ENCODE results near the gene CUL4A. TPM values are rescaled to one million over a fixed set of nuclear protein-coding genes. Genes with fewer than 3 reads are reported as not detected.
"Not testable (repeated sequence)": the region's sequence is repeated elsewhere in the genome, so short reads cannot be mapped to it uniquely, and the experiment has no call there.

Gene CUL4A
- total RNA-seq, 1 donor from 2014 or later: 95.1 TPM

DNA sequence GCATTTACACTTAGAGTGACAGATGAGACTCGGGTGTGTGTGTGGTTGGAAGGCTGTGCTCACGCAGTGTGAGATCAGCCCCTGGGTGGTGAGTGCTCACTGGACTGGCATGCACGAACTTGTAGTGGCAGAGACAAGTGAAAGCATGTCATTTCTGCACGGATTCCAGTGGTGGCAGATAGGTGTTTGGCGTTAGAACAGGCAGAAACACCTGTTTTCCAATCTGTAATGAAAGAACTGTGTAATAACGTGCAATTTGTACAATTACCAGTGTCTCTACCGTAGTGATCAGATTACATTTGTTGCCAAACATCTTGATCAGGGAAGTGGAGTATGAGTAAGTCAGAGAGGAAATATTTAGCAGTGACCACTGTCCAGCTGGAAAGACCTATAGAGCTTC, 95.8 kb downstream of the CUL4A start:
- peaks cover 86% of the 10 kb centered on the region for H3K79me2 ChIP-seq (ENCODE audit: low read depth)

DNA sequence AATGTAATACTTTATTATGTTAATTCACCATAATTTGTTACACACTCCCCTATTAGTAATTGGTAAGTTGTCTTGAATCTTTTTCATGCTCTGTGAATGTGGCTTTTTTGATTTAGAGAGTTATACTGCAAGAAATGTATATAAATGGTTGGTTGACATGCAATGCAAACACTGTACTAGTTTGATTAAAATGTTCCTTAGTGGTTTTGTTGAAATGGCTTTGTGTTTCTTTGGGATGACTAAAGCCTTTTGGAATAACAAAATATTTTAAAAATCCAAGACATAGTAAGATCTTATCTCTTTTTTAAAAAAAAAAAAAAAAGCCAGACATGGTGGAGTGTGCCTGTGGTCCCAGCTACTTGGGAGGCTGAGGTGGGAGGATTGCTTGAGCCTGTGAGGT, 98.1 kb downstream of the CUL4A start:
- Histone ChIP-seq H3K79me2 (ENCODE audit: low read depth) (peaks cover 64% of the 10 kb centered on the region), H3K4me1 (no peaks in the 10 kb centered on the region), H3K36me3 (peaks cover 4% of the 10 kb centered on the region), H3K9ac (no peak overlapping the region), H3K4me3 (no peak overlapping the region), H2AFZ (replicated peaks) (no peak overlapping the region), H3F3A (ENCODE audit: low read depth) (no peaks in the 10 kb centered on the region), H3K4me2 (no peak overlapping the region), H3K27ac (no peak overlapping the region), H4K20me1 (ENCODE audit: low read depth) (no peaks in the 10 kb centered on the region), H3K27me3 (no peaks in the 10 kb centered on the region), H3K9me3 (ENCODE audit: low read depth) (no peaks in the 10 kb centered on the region)
- no peak for DNase-seq (ENCODE audit: low spot score)
- peaks cover 9% of the 10 kb centered on the region for H3K36me3 Mint-ChIP-seq
- H3K27me3 Mint-ChIP-seq (ENCODE audit: insufficient read depth, low read depth): no peaks in the 10 kb centered on the region
- no peaks in the 10 kb centered on the region for H3K4me1 Mint-ChIP-seq
- no peak overlapping the region for H3K27ac Mint-ChIP-seq
- H3K4me3 Mint-ChIP-seq: no peak overlapping the region
- TF ChIP-seq EZH2 (IDR thresholded peaks at IDR 0.05): no peak
- TF ChIP-seq, protein P1, sequence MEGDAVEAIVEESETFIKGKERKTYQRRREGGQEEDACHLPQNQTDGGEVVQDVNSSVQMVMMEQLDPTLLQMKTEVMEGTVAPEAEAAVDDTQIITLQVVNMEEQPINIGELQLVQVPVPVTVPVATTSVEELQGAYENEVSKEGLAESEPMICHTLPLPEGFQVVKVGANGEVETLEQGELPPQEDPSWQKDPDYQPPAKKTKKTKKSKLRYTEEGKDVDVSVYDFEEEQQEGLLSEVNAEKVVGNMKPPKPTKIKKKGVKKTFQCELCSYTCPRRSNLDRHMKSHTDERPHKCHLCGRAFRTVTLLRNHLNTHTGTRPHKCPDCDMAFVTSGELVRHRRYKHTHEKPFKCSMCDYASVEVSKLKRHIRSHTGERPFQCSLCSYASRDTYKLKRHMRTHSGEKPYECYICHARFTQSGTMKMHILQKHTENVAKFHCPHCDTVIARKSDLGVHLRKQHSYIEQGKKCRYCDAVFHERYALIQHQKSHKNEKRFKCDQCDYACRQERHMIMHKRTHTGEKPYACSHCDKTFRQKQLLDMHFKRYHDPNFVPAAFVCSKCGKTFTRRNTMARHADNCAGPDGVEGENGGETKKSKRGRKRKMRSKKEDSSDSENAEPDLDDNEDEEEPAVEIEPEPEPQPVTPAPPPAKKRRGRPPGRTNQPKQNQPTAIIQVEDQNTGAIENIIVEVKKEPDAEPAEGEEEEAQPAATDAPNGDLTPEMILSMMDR (IDR thresholded peaks at IDR 0.05): no peak
- TF ChIP-seq EZH2phosphoT487 (IDR thresholded peaks at IDR 0.05): no peak
- no peaks in the 10 kb centered on the region for H3K9me3 Mint-ChIP-seq

More for the DNA sequence above, 95.8 kb downstream of the CUL4A start:
- peaks cover 4% of the 10 kb centered on the region for H3K36me3 ChIP-seq
- Mint-ChIP-seq H3K9me3 (no peaks in the 10 kb centered on the region), H3K27ac (no peak overlapping the region), H3K4me3 (no peak overlapping the region), H3K27me3 (ENCODE audit: insufficient read depth, low read depth) (no peaks in the 10 kb centered on the region), H3K36me3 (peaks cover 4% of the 10 kb centered on the region), H3K4me1 (no peaks in the 10 kb centered on the region)
- H3K4me2 ChIP-seq: no peak overlapping the region
- H3K27me3 ChIP-seq: no peaks in the 10 kb centered on the region
- H3F3A ChIP-seq (ENCODE audit: low read depth): no peaks in the 10 kb centered on the region
- H3K4me1 ChIP-seq: no peaks in the 10 kb centered on the region
- TF ChIP-seq EZH2 (IDR thresholded peaks at IDR 0.05) (no peak), EZH2phosphoT487 (IDR thresholded peaks at IDR 0.05) (no peak)
- TF ChIP-seq, protein P1 (IDR thresholded peaks at IDR 0.05): no peak
- H2AFZ ChIP-seq (replicated peaks): no peak overlapping the region
- DNase-seq (ENCODE audit: low spot score): no peak
- H3K9ac ChIP-seq: no peak overlapping the region
- H3K27ac ChIP-seq: no peak overlapping the region
- no peaks in the 10 kb centered on the region for H4K20me1 ChIP-seq (ENCODE audit: low read depth)
- H3K4me3 ChIP-seq: no peak overlapping the region
- H3K9me3 ChIP-seq (ENCODE audit: low read depth): no peaks in the 10 kb centered on the region

DNA sequence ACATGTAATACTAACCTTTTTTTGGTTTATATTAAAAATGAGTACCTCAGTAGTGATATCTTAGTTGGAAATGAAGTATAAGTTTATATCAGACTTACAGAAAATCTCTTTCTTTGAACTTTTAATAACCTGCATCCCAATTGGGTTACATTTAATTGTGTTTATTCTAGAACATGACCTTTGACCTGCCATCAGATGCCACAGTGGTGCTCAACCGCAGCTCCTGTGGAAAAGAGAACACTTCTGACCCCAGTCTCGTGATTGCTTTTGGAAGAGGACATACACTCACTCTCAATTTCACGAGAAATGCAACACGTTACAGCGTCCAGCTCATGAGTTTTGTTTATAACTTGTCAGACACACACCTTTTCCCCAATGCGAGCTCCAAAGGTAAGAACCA, 100.1 kb downstream of the CUL4A start:
- H4K20me1 ChIP-seq (ENCODE audit: low read depth): no peaks in the 10 kb centered on the region
- TF ChIP-seq, protein P1 (IDR thresholded peaks at IDR 0.05): no peak
- TF ChIP-seq EZH2phosphoT487 (IDR thresholded peaks at IDR 0.05): no peak
- TF ChIP-seq EZH2 (IDR thresholded peaks at IDR 0.05): no peak

DNA sequence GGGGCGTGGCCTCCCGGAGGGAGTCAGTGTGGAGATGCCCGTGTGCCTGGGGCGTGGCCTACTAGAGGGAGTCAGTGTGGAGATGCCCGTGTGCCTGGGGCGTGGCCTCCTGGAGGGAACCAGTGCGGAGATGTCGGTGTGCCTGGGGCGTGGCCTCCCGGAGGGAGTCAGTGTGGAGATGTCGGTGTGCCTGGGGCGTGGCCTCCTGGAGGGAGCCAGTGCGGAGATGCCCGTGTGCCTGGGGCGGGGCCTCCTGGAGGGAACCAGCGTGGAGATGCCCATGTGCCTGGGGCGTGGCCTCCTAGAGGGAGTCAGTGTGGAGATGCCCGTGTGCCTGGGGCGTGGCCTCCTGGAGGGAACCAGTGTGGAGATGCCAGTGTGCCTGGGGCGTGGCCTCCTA, 104.7 kb downstream of the CUL4A start:
- H3F3A ChIP-seq (ENCODE audit: low read depth); H3K9me3 Mint-ChIP-seq; H3K9ac ChIP-seq; H3K9me3 ChIP-seq (ENCODE audit: low read depth); H3K4me1 ChIP-seq; H3K4me3 ChIP-seq; H3K4me1 Mint-ChIP-seq; H3K4me3 Mint-ChIP-seq; H3K36me3 ChIP-seq; H4K20me1 ChIP-seq (ENCODE audit: low read depth); H3K36me3 Mint-ChIP-seq; H3K27ac Mint-ChIP-seq; H3K4me2 ChIP-seq; H3K27me3 ChIP-seq; H3K79me2 ChIP-seq (ENCODE audit: low read depth); H3K27ac ChIP-seq; DNase-seq (ENCODE audit: low spot score); H3K27me3 Mint-ChIP-seq (ENCODE audit: insufficient read depth, low read depth); H2AFZ ChIP-seq (replicated peaks): not testable (repeated sequence)

More for the DNA sequence above, 100.1 kb downstream of the CUL4A start:
- no peak overlapping the region for H3K27ac ChIP-seq
- no peaks in the 10 kb centered on the region for H3F3A ChIP-seq (ENCODE audit: low read depth)
- H3K79me2 ChIP-seq (ENCODE audit: low read depth): peaks cover 48% of the 10 kb centered on the region
- H3K4me3 ChIP-seq: no peak overlapping the region
- no peak overlapping the region for H3K4me2 ChIP-seq
- Mint-ChIP-seq H3K36me3 (peaks cover 9% of the 10 kb centered on the region), H3K27me3 (ENCODE audit: insufficient read depth, low read depth) (no peaks in the 10 kb centered on the region), H3K9me3 (no peaks in the 10 kb centered on the region), H3K4me3 (no peak overlapping the region), H3K27ac (no peak overlapping the region), H3K4me1 (no peaks in the 10 kb centered on the region)
- no peaks in the 10 kb centered on the region for H3K27me3 ChIP-seq
- no peaks in the 10 kb centered on the region for H3K4me1 ChIP-seq
- no peaks in the 10 kb centered on the region for H3K9me3 ChIP-seq (ENCODE audit: low read depth)
- H3K36me3 ChIP-seq: peaks cover 4% of the 10 kb centered on the region
- no peak for DNase-seq (ENCODE audit: low spot score)
- H3K9ac ChIP-seq: no peak overlapping the region
- H2AFZ ChIP-seq (replicated peaks): no peak overlapping the region

DNA sequence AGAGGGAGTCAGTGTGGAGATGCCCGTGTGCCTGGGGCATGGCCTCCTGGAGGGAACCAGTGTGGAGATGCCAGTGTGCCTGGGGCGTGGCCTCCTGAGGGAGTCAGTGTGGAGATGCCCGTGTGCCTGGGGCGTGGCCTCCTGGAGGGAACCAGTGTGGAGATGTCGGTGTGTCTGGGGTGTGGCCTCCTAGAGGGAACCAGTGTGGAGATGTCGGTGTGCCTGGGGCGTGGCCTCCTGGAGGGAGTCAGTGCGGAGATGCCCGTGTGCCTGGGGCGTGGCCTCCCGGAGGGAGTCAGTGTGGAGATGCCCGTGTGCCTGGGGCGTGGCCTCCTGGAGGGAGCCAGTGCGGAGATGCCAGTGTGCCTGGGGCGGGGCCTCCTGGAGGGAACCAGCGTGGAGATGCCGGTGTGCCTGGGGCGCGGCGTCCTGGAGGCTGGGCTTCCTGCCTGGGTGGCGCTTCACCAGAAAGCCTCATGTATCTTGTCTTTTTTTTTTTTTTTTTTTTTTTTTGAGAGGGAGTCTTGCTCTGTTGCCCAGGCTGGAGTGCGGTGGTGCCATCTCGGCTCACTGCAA, 105.6 kb downstream of the CUL4A start:
- H3K4me2 ChIP-seq; H2AFZ ChIP-seq (replicated peaks); H3K27ac ChIP-seq; DNase-seq (ENCODE audit: low spot score); H3K4me1 Mint-ChIP-seq; H3K36me3 Mint-ChIP-seq; H3F3A ChIP-seq (ENCODE audit: low read depth); H3K9me3 Mint-ChIP-seq; H3K4me3 Mint-ChIP-seq; H3K27ac Mint-ChIP-seq; H4K20me1 ChIP-seq (ENCODE audit: low read depth); H3K9me3 ChIP-seq (ENCODE audit: low read depth); H3K9ac ChIP-seq; H3K36me3 ChIP-seq; H3K79me2 ChIP-seq (ENCODE audit: low read depth); H3K27me3 Mint-ChIP-seq (ENCODE audit: insufficient read depth, low read depth); H3K27me3 ChIP-seq; H3K4me1 ChIP-seq; H3K4me3 ChIP-seq: not testable (repeated sequence)

Data from neural progenitor cell (in vitro differentiated cells).